Esophagus muscularis mucosa (tissue), 4 donors: Measurements from ENCODE around the gene SPTLC2. TPM values are rescaled to one million over a fixed set of nuclear protein-coding genes. Genes with fewer than 3 reads are reported as not detected.

Experiments
- DNase-seq: peaks from one replicate; pipeline ENCODE4 v3.0.0-alpha.2; 2017; ENCODE audit errors: extremely low spot score
- H3K27ac ChIP-seq, 4 donors: fragments of 200-600 bp; sonication (generic); replicated peaks in 1 of 4; 1 replicate in 3 of 4; 2 replicates in 1 of 4; pipeline ENCODE4 v1.5.1; 2016 to 2019; ENCODE audit warnings: mild to moderate bottlenecking in 1 of 4
- H3K27me3 ChIP-seq, 4 donors: fragments of 200-600 bp; sonication (generic); one replicate each; pipeline versions ENCODE4 v1.5.1 to v1.6.0; 2016 to 2019
- H3K36me3 ChIP-seq, 4 donors: fragments of 200-600 bp; sonication (generic); one replicate each; pipeline ENCODE4 v1.5.1; 2016 to 2019
- H3K4me1 ChIP-seq, 4 donors: fragments of 200-600 bp; sonication (generic); one replicate each; pipeline ENCODE4 v1.5.1; 2016 to 2019
- H3K4me3 ChIP-seq, 4 donors: fragments of 200-600 bp; sonication (generic); 1 replicate in 2 of 4; 2 replicates in 2 of 4; pipeline ENCODE4 v1.5.1; 2016 to 2019; ENCODE audit warnings: mild to moderate bottlenecking in 4 of 4, moderate library complexity in 1 of 4
- H3K9me3 ChIP-seq, 4 donors: fragments of 200-600 bp; sonication (generic); 1 replicate in 3 of 4; 2 replicates in 1 of 4; pipeline ENCODE4 v1.5.1; 2016 to 2019
- EP300 ChIP-seq: sonication (generic); formaldehyde crosslinking; IDR thresholded peaks from one replicate; pipeline ENCODE4 v1.6.1; 2017; ENCODE audit warnings: antibody characterized with exemption
- POLR2A ChIP-seq: fragments of 450-650 bp; IDR thresholded peaks from one replicate; pipeline ENCODE4 v1.6.1; 2017; ENCODE audit warnings: antibody characterized with exemption, moderate library complexity, mild to moderate bottlenecking, low read depth
- POLR2AphosphoS5 ChIP-seq, 2 donors: sonication (generic); formaldehyde crosslinking; IDR thresholded peaks; one replicate each; pipeline ENCODE4 v1.6.1; 2017; ENCODE audit warnings: antibody characterized with exemption in 2 of 2
- whole genome bisulfite sequencing: methylation state at CpG from one replicate; pipeline ENCODE4 v1.1.5; 2018; 5-methylcytosine and 5-hydroxymethylcytosine counted together
- intact Hi-C: fragments of 100-400 bp; cut with DNase I; formaldehyde crosslinking; loops from one replicate; pipeline ENCODE4 v1.15.1; 2023
- total RNA-seq, 4 donors: library from RNA; depleted of rRNA; stranded (reverse); fragments of >200 nt; gene quantifications; one replicate each; pipeline versions ENCODE4 v1.1.0 to v1.2.1, GENCODE V29; 2016
- TF ChIP-seq, protein P1 (sequence below), 3 experiments: fragments of 200-600 bp in 2 of 3; fragments of 450-650 bp in 1 of 3; sonication (generic) in 2 of 3; IDR thresholded peaks; one replicate each; pipeline ENCODE4 v1.5.1; 2017 to 2019; ENCODE audit warnings: antibody characterized with exemption in 3 of 3, mild to moderate bottlenecking in 2 of 3, moderate library complexity in 1 of 3

The SPTLC2 gene
- total RNA-seq, 4 donors from 2014 or later, result 14.5 to 25.3 (median 20.1) TPM

DNA sequence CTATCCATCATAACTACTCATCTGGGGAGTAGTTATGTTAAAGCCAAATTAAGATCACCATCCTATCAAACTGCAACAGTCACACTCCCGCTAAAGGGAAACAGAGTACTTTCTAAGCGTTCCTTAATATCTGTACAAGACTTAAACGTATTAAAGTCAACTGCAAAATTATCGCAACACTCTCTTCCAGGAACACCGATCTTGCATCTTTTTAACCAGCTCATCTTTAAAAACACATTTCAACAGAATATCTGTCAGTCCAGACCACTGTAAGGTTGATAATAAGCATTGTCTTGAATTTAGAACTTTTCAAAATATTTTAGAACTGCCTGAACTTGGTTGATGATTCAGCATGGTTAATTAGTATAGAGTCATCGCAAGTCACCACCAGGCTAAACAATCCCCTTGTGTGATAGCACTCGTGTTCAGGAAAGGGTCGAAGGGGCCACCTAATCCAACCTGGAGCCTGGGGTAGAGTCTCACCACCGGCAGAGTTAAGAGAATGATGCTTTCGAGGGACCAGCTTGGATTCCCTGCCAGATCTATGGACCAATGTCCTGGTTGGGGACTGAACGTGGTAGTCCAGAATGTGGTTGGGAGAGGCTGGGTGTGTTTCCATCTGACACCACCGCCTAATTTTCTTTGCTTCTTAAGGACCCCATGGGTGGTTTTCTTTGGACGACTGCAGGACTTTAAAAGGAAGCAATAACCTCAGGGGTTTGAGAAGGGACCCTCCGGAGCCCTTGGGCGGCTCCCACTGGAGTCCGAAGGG lies 890 bp downstream of the SPTLC2 start:
- 16% methylated on average over 13 of the region's 16 CpGs for WGBS

DNA sequence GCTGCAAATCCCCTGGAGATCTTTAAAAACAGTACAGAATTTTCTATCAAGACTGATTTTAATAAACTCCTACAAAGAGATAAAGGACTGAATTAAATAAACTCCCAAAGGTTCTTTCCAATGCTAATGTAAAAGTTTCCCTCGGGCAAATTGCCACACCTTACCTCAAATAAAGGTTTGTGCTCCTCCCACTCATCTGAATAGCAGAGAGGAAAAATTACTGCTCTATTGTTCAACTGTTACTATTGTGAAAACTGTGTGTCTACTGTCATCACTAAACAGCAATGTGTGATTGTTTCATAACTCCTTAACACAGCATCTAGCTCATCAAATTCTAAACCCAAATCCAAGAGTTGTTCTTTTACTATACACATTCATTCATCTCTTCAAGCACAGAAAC lies 3.2 kb downstream of the SPTLC2 start:
- no peak for DNase-seq
- no peak overlapping the region for H3K27ac ChIP-seq
- H3K27me3 ChIP-seq, result no peaks in the 10 kb centered on the region
- no peak overlapping the region for H3K4me3 ChIP-seq
- no peaks in the 10 kb centered on the region for H3K9me3 ChIP-seq
- H3K36me3 ChIP-seq, result no peaks in the 10 kb centered on the region
- intact Hi-C loops, result no loop called here
- WGBS, result 67% methylated on average over 1 of the region's 1 CpG
- TF ChIP-seq POLR2AphosphoS5 (IDR thresholded peaks at IDR 0.05) (no peak), EP300 (no peak), POLR2A (no peak)
- TF ChIP-seq, protein P1, sequence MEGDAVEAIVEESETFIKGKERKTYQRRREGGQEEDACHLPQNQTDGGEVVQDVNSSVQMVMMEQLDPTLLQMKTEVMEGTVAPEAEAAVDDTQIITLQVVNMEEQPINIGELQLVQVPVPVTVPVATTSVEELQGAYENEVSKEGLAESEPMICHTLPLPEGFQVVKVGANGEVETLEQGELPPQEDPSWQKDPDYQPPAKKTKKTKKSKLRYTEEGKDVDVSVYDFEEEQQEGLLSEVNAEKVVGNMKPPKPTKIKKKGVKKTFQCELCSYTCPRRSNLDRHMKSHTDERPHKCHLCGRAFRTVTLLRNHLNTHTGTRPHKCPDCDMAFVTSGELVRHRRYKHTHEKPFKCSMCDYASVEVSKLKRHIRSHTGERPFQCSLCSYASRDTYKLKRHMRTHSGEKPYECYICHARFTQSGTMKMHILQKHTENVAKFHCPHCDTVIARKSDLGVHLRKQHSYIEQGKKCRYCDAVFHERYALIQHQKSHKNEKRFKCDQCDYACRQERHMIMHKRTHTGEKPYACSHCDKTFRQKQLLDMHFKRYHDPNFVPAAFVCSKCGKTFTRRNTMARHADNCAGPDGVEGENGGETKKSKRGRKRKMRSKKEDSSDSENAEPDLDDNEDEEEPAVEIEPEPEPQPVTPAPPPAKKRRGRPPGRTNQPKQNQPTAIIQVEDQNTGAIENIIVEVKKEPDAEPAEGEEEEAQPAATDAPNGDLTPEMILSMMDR (IDR thresholded peaks at IDR 0.05), result no peak
- H3K4me1 ChIP-seq, result peaks cover 14 to 23% (median 18%) of the 10 kb centered on the region in 4 donors

More for the DNA sequence above, 890 bp downstream of the SPTLC2 start:
- H3K27me3 ChIP-seq, result no peaks in the 10 kb centered on the region
- peaks cover 14 to 23% (median 17%) of the 10 kb centered on the region in 4 donors for H3K4me1 ChIP-seq
- TF ChIP-seq POLR2AphosphoS5 (IDR thresholded peaks at IDR 0.05), result no peak
- TF ChIP-seq, protein P1 (IDR thresholded peaks at IDR 0.05), result no peak
- no peak for TF ChIP-seq EP300
- TF ChIP-seq POLR2A, result no peak
- DNase-seq, result no peak
- no peaks in the 10 kb centered on the region for H3K9me3 ChIP-seq
- peak overlapping the region; percentile 78 to 91 (median 82) for H3K27ac ChIP-seq
- H3K36me3 ChIP-seq, result no peaks in the 10 kb centered on the region
- H3K4me3 ChIP-seq, result peak overlapping the region; percentile 70 to 95 (median 89)
- intact Hi-C loops, result loop anchor here (5.0 kb wide), 3 partner anchors 92 to 293 kb away; partner anchors contain the start of genes AHSA1, ALKBH1, GSTZ1 and POMT2

DNA sequence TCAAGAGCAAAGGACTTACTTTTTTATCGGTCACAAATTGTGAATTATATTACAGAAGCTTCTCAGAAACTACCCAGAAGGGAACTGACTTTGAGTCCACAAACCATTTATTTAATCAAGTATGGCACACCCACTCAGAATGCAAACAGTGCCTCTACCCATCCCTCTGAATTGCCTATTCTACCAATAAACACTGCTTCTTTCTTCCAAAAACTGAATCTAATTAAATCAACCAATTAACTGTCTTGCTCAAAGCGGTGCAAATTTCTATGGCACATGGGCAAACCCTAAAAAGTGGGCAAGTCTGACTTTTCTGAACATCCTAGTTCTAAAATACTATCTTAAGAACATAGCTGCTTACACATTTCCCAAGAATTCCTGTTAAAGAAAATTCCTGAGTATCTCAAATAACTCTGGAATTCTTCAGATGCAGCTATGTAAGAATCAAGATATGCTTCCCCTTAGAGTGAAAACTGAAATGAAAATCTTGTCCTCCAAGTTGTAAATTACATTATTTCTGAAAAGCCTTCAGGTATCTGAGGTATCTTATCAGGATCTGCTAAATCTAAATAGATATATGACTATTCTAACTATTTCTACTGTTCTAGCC lies 4.3 kb downstream of the SPTLC2 start:
- DNase-seq, result no peak
- H3K9me3 ChIP-seq, result no peaks in the 10 kb centered on the region
- no peaks in the 10 kb centered on the region for H3K36me3 ChIP-seq
- intact Hi-C loops, result no loop called here
- H3K4me3 ChIP-seq, result no peak overlapping the region
- H3K27me3 ChIP-seq, result no peaks in the 10 kb centered on the region
- WGBS, result 91% methylated on average over 2 of the region's 2 CpGs
- H3K27ac ChIP-seq, result no peak overlapping the region
- H3K4me1 ChIP-seq, result peaks cover 14 to 25% (median 16%) of the 10 kb centered on the region in 4 donors
- TF ChIP-seq POLR2A (no peak), POLR2AphosphoS5 (IDR thresholded peaks at IDR 0.05) (no peak), EP300 (no peak)
- TF ChIP-seq, protein P1 (IDR thresholded peaks at IDR 0.05), result no peak

DNA sequence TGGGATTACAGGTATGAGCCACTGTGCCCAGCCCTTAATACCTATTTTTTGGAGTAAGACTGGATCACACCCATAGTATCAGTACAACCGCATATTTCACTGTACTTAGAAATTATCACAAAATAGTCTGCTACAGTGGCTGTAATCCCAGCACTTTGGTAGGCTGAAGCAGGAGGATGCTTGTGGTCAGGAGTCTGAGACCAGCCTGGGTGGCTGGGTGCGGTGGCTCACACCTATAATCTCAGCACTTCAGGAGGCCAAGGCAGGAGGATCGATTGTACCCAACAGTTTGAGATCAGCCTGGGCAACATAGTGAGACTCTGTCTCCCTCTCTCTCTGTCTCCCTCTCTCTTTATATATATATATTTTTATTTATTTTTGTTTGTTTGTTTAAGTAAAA lies 5.9 kb downstream of the SPTLC2 start:
- Histone ChIP-seq H3K4me1 (peaks cover 11 to 20% (median 12%) of the 10 kb centered on the region in 4 donors), H3K4me3 (no peak overlapping the region), H3K27me3 (no peaks in the 10 kb centered on the region), H3K9me3 (no peaks in the 10 kb centered on the region), H3K36me3 (no peaks in the 10 kb centered on the region), H3K27ac (no peak overlapping the region)
- DNase-seq, result no peak
- TF ChIP-seq POLR2A, result no peak
- TF ChIP-seq, protein P1 (IDR thresholded peaks at IDR 0.05), result no peak
- TF ChIP-seq EP300, result no peak
- no peak for TF ChIP-seq POLR2AphosphoS5 (IDR thresholded peaks at IDR 0.05)
- WGBS, result 97% methylated on average over 3 of the region's 3 CpGs
- intact Hi-C loops, result no loop called here
